Smooth muscle cell of the brain vasculature (primary cell): ENCODE measurements around the gene DGKD.
"Not testable (repeated sequence)": the region's sequence is repeated elsewhere in the genome, so short reads cannot be mapped to it uniquely, and the experiment has no call there.

Experiments used
- DNase-seq: peaks from one replicate; pipeline ENCODE4 v3.0.0-alpha.2; 2012; ENCODE audit warnings: low read depth, low spot score

The DGKD gene

DNA sequence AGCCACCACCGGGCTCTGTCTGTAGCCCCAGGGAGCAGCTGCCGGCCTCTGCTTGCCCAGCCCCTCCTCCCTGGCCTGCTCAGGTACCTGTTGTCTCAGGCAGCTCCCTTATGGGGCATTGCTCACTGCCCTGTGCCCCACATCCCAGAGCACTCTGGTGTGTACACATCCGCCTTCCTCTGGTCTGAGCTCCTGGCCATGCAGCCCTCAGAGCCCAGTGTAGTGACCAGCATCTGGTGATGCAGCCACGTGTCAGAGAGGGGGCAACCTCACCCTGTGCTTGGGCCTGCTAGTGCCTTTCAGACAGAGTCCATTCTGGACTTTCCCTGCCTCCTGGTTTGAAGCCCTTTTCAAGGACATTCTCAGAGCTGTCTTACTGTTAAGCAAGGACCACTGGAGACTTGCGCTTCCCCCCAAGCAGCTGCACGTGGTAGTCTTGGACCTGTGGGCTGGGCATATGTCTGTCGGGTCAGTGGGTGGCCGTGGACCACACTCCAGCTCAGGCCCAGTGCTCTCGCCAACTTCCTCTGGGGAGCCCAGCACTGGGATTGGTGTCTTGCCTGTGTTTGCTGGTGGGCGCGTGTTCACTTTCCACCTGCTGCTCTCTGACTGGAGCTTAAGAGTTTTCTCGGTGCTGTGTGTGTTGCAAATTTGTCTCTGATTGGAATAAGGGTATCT lies 30.7 kb downstream of the DGKD start:
- DNase-seq, result no peak

DNA sequence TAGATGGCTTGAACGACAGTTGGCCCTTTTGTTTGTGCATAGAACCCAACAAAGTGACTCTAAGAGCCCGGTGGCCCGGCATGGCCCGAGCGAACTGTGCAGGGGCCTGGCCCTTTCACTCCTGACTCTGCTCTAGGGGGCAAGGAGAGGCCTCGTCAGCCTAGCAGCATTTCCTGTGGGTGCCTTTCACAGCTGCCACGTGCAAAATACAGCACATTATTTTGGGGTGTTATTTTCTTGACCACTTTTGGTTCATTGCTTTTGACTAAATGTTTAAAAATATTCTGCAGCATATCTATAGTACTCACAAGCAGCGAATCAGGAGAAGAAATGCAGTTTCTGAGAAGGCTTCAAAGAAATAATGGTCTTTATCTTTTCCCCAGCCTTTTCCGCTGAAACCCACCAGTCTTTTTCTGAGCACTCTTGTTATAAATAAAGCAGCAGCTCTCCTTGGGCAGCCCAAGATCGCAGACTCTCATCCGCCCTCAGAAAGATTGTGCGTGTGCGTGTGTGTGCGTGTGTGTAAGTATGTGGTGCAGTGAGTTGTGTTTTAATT lies 31.3 kb downstream of the DGKD start:
- DNase-seq, result no peak

GRCh38 chr2:233386382-233387041 lies 32.2 kb downstream of the DGKD start:
- DNase-seq, result no peak

DNA sequence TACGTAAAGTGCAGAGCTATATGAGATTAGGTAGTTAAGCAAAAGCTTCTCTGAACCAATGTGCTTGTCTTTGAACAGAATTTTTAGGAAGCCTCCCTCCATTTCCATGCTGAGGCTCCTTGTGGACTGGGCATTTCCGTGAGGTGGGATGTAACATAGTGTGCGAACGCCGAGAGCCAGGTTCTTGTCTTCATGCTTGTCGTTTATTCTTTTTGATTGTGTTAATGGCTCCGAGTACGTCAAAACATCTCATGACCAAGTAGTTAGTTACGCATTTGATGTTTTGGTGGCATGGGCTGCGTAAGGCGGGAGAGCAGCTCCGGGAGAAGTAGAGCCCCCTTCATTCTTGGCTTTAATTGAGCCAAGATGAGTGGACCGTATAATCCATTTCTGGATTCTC lies 32.9 kb downstream of the DGKD start:
- no peak for DNase-seq

DNA sequence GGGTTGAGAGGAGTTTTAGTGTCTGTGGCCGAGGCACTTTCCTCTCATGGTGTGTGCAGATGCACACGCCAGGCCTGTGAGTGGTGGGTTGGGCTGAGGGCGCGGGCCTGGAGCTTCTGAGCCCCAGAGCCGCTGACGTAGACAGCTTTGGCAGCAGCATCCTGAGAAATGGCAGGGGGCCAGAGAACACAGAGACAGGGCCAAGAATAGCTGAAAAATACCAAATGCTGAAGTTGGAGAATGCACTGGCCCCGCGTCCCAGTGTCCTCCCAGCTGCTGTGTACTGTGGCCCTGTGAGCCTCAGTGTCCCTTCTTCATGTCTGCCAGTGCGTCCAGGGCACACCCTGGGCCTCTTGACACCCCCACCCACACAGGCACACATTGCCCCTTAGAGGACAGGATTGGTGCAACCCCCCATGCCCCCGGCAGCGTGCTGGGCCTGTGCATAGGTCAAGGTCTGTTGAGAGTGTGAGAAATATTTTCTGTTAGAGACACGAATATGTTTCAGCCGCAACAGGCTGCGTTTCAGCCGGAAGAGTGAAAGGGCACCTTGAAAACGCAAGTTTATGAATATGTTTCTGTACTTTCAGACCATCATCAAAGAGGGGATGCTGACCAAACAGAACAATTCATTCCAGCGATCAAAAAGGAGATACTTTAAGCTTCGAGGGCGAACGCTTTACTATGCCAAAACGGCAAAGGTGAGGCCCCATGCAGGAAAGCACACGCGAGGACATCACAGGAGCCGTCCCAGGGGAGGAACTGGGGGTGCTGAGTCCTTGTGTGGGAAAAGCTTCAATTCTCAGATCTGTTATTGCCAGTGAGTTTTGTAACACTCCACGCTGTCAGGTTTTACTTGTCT lies 33.6 kb downstream of the DGKD start:
- peak; percentile 96 for DNase-seq

GRCh38 chr2:233389601-233390125 lies 35.4 kb downstream of the DGKD start:
- DNase-seq, result no peak

GRCh38 chr2:233395687-233396086 lies 41.4 kb downstream of the DGKD start:
- DNase-seq, result no peak

GRCh38 chr2:233396726-233397665 lies 42.7 kb downstream of the DGKD start:
- DNase-seq, result not testable (repeated sequence)

DNA sequence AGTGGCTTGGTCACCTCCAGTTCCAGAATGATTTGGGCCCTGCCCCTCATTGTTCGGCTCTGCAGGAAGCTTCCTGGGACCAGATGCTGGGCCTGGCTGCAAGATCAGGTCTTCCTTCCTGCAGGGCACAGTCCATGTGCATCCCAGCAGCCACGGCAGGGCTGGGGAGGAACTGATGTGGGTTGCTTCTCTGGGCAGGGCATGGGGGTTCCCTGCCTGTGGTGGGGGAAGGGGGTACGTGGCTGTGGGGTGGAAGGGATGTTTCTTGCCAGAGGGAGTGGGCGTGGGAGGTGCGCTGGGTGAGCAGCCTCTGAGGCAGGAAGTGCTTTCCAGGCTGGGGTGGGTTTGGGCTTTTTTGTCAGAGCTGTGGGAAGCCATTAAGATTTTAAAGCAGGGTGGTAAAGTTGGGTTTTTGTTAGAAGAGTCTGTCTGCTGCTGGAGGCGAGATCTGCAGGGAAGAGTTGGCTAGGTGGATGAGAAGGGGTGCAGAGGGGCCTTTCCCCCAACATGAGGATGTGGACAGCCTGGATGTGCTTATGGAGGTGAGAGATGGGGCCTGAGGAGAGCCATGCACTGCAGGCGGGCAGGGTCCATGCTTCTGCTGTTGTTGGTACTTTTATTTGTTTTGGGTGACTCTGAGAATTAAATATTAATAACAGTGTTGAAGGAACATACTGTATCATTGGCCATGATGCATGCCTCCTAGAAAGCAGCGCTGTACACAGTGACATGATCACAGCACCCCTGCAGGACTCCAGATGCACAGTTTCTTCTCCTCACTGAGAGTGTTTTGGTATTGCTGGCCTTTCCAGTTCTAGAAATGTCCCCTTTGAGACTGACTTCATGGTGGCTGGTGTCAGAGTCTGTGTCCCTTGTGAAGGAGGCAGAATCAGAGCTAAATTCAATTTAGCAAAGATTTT lies 45.3 kb downstream of the DGKD start:
- no peak for DNase-seq

GRCh38 chr2:233400341-233400740 lies 46.0 kb downstream of the DGKD start:
- DNase-seq, result no peak

DNA sequence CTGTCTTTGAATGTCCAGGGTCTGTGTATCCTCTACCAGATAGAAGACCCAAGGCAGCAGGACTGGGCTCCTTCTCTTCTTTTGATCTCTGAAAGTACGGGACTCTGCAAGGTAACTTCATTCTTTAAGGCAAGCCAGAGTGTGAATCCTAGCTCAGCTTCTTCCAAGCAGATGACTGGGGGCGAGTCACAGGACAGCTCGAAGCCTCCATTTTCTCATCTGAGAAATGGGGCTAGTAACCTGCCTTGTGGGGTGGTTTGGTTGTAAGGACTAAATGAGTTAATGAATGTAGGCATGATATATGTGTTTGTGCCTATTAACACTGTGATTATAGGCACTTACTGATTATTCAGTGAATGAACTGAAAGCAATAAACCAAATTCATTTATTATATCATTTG lies 46.7 kb downstream of the DGKD start:
- DNase-seq, result no peak

DNA sequence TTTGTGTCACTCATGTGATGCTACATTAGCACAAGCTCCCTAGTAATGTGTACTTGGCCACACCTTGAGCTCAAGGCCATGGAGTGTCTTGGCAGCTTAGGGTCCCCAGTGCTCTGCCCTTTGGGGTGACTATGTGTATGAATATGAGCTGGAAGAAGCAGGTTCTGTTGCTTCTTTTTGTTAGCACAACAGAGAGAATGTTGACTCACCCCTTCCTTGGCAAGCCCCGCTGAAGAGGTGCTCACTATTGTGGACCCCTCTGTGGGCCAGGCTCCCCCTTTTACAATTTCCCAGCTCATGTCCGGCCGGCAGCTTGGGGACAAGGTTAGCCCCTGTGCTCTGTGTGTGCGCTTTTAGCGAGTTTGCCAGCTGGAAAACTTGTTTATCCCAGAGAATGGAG lies 48.1 kb downstream of the DGKD start:
- DNase-seq, result no peak

DNA sequence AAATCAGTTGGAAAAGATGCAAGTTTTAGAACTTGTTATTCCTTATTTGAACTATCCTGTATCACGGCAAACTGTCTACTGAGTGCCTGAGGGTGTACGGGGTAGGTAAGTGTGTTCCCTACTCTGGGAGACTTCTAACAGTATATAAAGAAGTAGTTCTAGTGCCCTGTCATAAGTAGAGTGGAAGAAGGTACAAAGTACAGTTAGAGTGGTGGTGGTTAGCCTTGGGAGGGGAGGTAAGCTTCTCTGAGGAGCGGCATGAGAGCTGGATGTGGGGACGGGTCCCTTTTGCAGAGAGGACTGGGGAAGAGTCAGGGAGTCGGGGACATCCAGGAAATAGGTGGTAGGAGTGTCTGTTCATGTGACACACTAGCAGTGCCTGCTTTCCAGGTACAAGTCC lies 48.5 kb downstream of the DGKD start:
- DNase-seq, result no peak

GRCh38 chr2:233404222-233404621 lies 49.9 kb downstream of the DGKD start:
- no peak for DNase-seq

DNA sequence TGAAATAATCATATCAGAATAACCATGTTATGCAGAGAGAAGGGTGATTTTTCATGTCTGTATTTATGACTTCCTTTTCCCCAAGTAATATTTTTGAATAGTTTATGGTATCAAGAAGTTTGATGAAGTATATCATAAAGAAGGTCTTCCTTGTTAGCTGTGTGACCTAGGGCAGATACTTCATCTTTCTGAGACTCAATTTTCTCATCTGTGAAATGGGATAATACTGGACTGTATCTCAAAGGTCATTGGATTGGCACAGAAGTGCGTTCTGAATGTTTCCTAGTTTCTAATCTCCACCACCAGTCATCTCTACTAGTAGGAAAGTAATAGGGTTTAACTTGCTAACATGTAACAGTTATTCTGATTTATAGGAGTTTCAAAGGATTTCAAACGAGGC lies 52.6 kb downstream of the DGKD start:
- no peak for DNase-seq

GRCh38 chr2:233407771-233408181 lies 53.5 kb downstream of the DGKD start:
- DNase-seq, result no peak

GRCh38 chr2:233408366-233409285 lies 54.3 kb downstream of the DGKD start:
- DNase-seq, result no peak

- DNase-seq, result no peak
Observed at GRCh38 chr2:233409286-233409991, 55.1 kb downstream of the DGKD start.
